Activated CD4-positive, alpha-beta T cell treated with anti-CD3 and anti-CD28 coated beads, Interleukin-2, amount 50 U/mL, for 24 hours (primary cell): ENCODE measurements around the gene SDK2.

ENCODE experiments used
- DNase-seq, 2 donors: peaks; one replicate each; pipeline ENCODE4 v3.0.0-alpha.2; 2020; ENCODE audit warnings: low read depth in 1 of 2, low spot score in 1 of 2

SDK2 gene

GRCh38 chr17:73591296-73592078, 52.8 kb downstream of the SDK2 start:
- no peak for DNase-seq

DNA sequence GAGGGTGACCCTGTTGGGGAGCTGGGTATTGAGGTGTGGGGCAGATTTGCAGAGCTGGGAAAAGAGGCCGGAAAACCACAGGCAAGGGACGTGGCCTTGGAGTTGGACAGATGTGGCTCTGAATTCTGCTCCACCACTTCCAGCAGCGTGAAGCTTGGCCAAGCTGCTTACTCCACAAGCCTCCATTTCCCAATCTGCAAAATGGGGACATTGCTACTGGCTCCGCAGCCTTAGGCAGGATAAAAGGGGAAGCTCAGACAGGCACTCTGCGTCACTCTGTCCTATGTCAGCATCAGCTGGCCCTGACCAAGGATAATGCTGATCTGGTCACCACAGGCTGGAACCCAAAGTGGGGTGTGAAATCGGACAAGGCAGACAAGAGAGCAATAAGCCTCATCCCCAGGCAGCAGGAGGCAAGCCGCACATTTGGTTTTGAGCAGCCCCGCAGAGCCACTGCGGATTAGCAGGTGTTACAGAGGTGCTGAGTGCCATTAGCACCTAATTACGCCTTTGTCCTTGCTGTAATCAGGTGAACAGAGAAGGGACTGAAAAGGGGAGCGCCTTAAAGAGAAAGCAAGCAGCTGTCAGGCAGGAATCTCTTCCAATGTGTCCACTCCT, 54.8 kb downstream of the SDK2 start:
- DNase-seq = no peak

- no peak for DNase-seq
These were observed 55.4 kb downstream of the SDK2 start for GRCh38 chr17:73588891-73589290.

- DNase-seq = no peak
These were observed 55.9 kb downstream of the SDK2 start for GRCh38 chr17:73588301-73588846.

DNA sequence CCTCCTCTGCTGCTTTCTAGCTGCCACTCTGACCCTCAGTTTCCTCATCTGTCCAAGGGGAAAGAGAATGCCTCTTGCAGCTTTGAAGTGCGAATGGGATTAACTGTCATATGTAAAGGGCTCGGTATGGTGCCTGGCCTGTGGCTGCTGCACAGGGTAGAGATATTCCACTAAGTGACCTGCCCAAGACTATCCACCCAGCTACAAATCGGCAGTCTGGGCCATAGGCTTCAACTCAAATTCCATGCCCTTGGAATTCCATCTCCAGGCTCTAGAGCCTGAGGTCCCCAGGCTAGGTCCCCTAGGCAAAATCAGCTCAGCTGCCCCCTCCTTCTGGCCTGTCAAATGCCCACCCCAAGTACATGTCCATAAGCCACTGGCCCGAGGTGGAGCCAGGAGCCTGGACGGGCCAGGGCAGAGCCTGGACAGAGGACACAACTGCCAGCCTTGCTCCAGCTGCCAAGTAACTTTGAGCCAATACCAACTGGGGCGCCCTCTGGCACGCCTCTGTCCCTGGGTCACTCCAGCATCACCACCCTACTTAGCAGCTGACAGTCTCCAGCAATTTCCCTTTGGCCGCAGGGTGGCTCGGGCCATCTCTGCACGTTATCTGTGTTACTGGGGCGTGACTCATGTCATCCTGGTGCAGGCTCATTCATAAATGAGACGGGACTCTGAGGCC, 57.2 kb downstream of the SDK2 start:
- DNase-seq = no peak

DNA sequence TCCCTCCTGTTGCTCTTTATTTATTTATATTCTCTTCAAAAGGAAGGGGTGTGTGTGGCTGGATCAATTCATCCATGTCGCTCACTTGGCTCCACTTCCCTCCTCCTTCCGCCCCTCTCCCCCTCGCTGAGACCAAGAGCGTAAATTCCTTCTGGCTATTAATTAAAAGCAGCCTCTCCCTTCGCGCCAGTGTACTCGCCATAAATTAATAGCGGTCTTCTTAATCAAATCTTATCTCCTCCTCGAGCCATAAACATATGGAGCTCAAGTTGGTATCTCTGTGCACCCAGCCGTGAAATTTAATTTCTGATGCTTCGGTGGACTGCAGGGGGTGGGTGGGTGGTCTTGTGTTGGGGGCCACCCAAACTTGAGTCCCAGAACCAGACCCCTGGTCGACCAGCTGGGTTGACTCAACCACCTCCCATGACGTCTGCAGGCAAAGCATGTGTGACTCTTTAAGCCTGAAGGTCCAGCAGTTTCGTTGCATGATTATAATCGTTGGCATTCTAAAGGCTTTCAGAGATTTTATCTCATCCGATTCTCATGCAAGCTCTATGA, 57.9 kb downstream of the SDK2 start:
- DNase-seq = no peak

DNA sequence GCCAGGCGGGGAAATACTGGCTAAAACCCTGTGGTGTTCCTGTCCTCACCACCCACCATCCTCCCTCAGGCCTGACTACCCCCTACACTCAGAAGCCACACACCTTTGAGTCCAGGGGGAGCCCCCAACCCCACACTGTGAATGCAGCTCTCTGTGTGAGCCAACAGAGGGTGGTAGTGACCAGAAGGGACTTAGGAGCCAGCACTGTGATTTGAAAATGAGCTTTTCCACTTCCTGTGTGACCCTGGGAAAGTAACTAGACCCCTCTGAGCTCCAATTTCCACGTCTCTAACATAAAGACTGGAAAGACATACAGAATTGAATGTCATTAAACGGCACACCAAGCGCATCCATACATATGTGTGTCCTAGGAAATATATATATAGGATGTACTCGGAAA, 58.7 kb downstream of the SDK2 start:
- no peak for DNase-seq

- no peak for DNase-seq
These were observed 59.3 kb downstream of the SDK2 start for GRCh38 chr17:73584987-73585386.

- DNase-seq = no peak
These were observed 60.2 kb downstream of the SDK2 start for GRCh38 chr17:73584049-73584448.

- DNase-seq = no peak
These were observed 61.4 kb downstream of the SDK2 start for GRCh38 chr17:73582821-73583220.

GRCh38 chr17:73582359-73582758, 61.9 kb downstream of the SDK2 start:
- DNase-seq = no peak

DNA sequence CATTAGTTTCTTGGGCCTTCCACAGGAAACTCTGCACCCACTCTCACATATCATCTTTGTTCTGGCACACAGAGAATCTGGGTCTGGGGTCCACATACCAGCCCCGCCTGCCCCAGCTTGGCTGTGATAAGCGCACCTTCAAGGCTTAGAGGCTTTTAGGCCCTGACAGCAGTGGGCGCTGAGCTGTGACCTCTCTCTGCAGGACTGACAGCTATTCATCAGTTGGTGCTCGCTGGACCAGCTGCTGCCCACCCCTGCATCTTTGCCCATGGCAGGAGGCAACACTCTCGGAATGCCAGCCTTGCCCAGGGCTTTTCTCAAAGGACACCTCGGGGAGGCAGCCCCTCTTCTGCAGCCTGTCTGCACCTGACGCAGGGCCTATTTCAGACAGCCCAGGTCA, 62.9 kb downstream of the SDK2 start:
- DNase-seq = no peak

DNA sequence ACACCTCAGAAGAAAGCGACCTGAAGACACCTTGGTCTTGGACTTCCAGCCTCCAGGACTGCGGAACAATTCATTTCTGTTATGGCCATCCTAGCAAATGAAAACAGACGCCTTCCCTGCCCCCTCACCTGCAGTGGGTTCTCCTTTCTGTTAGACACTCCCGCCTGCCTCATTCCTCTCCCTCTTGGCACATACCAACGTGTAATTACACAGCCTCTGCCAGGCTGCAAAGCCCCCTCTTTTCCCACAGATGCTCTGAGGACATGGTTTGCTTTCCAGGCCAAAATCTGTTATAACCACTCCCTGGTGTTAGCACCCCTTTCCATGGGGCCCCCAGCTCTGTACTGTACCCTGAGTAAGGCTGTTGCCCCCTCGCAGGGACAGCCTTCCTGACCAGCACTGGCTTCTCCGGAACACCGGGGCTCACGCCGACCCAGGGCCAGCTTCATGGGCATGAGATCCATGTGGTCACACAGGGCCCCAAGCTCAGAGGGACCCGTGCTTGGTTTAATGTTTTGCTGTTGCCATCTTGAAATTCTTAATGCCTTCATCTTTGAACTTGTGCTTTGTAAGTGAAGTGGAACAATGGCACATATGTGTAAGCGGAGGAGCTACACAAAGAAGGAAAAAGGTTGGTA, 64.1 kb downstream of the SDK2 start:
- no peak for DNase-seq

DNA sequence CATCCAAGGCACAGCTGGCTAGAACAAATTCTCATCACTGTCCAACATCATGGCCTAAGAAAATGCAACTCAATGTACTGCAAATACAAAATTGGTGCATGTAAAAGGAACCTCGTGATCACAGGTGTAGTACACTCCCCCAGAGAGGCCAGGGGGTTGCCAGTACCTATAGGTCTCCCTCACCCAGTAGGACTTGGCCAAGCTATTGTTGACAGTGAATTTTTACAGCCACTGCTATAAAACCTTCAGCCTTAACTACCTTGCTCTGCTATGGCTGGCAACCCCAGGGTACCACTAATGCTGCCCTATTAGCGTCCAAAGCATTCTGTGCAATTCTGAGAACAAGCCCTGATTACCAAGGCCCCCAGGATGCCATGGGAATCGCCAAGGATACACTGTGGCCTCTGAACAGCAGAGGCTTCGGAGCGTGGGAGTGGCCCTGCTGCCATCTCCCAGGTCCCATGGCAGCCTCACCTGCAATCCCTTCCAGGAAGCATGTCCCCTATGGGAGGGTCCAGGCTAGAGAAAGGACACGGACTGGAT, 67.6 kb downstream of the SDK2 start:
- no peak for DNase-seq

DNA sequence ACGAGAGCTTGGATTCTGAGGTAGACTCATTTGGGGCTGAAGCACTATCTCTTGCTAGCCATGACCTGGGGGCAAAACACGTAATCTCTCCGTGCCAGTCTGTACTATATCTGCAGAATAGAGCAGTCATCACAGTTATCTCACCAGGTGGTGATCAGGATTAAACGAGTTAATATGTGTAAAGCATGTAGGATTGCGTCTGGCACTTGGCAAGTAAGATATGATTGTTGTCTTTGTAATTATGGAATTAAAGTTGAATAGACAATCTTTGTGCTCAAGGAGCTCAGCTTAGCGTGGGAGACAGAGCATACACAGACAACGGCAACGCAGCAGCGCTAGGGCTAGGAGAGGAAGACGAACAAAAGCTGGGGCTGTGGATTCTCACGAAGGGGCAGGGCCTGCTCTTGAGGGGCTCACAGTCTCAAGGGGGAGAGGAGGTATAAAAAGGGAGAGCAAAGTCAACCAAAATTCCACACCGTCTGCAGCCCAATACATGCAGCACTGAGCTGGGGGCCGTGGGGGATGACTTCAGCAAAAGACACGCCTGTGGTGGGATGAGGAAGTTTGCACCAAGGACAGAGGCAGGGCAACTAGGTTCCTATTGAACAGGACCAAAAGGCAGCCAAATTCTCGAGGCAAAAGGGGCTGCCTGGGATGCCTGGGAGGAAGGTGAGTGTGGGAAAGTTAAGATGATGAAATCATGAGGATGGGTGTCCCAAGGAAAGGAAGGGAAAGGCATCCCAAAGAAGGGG, 68.6 kb downstream of the SDK2 start:
- DNase-seq = no peak

DNA sequence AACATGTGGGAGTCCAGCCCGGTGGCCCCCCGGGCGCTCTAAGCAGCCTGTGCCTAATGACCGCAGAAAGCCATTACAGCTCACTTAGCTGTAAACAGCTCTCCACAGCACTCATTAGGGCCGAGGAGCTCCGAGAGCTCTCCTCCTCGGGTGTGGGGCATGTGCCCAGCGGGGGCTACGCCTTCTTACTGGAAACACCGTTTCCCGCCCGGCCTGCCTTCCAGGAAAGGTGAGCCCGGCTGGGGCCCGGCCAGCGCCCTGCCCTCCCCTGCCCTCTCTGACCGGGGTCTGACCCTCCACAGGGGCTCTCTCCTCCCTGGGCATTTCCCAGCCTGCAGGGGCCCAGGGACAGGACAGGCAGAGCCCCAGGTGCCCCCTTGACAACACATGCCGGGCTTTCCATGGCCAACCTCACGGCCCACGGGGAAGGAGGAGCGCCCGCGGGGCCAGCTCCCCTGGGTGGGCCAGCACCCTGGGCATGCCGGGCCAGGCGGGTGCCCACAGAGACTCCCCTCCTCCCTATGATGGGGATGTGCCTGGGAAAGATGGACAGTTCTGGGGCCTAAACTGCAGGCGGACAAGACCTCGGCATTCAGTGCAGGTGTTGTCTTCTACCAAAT, 72.6 kb downstream of the SDK2 start:
- DNase-seq = no peak

GRCh38 chr17:73569762-73570319, 74.4 kb downstream of the SDK2 start:
- DNase-seq = no peak

- DNase-seq = no peak
These were observed 75.3 kb downstream of the SDK2 start for GRCh38 chr17:73568934-73569333.
